Activated CD8-positive, alpha-beta T cell treated with anti-CD3 and anti-CD28 coated beads for 36 hours (primary cell): ENCODE results near the gene EIF3L. TPM values are rescaled to one million over a fixed set of nuclear protein-coding genes. Genes with fewer than 3 reads are reported as not detected.

Experiments used
- ATAC-seq: fragments of 200-7000 bp; cut with Tn5 transposase; one replicate; pipeline ENCODE4 v1.10.0; 2021; ENCODE audit warnings: mild to moderate bottlenecking, moderate library complexity
- CTCF ChIA-PET: fragments of 350-600 bp; sonication (Branson Sonifier 250); formaldehyde crosslinking; loops from one replicate; lab custom pipeline; 2021; ENCODE audit warnings: antibody characterized with exemption; lab: Charles Lee
- POLR2A ChIA-PET: fragments of 350-600 bp; sonication (Branson Sonifier 250); formaldehyde crosslinking; loops from one replicate; lab custom pipeline; 2021; ENCODE audit warnings: antibody characterized with exemption; lab: Charles Lee
- DNase-seq: peaks from one replicate; pipeline ENCODE4 v3.0.0-alpha.2; 2020
- H3K27ac Mint-ChIP-seq: one replicate; pipeline ENCODE4 v1.8.0; 2021; ENCODE audit warnings: mild to moderate bottlenecking, mixed read lengths
- H3K27me3 Mint-ChIP-seq: one replicate; pipeline ENCODE4 v1.8.0; 2021; ENCODE audit warnings: mixed read lengths
- H3K36me3 Mint-ChIP-seq: one replicate; pipeline ENCODE4 v1.8.0; 2021; ENCODE audit warnings: low read depth, mixed read lengths
- H3K4me1 Mint-ChIP-seq: one replicate; pipeline ENCODE4 v1.8.0; 2021; ENCODE audit warnings: low read depth, mixed read lengths
- H3K4me3 Mint-ChIP-seq: one replicate; pipeline ENCODE4 v1.8.0; 2021; ENCODE audit warnings: mild to moderate bottlenecking, moderate library complexity, mixed read lengths
- H3K9me3 Mint-ChIP-seq: one replicate; pipeline ENCODE4 v1.8.0; 2021; ENCODE audit warnings: mixed read lengths
- intact Hi-C: fragments of 100-400 bp; cut with micrococcal nuclease; formaldehyde crosslinking; loops from one replicate; pipeline ENCODE4 v1.10.0; 2022
- total RNA-seq, 2 experiments: library from RNA; stranded (reverse); gene quantifications; one replicate each; pipeline ENCODE4 v1.2.3, GENCODE V29; 2021
- TF ChIP-seq, protein P1 (sequence below): fragments of 200-600 bp; IDR thresholded peaks from one replicate; pipeline ENCODE4 v1.8.0; 2022; ENCODE audit warnings: antibody characterized with exemption, mild to moderate bottlenecking

EIF3L gene
- total RNA-seq, 2 experiments from 2014 or later = 687 to 694 TPM

DNA sequence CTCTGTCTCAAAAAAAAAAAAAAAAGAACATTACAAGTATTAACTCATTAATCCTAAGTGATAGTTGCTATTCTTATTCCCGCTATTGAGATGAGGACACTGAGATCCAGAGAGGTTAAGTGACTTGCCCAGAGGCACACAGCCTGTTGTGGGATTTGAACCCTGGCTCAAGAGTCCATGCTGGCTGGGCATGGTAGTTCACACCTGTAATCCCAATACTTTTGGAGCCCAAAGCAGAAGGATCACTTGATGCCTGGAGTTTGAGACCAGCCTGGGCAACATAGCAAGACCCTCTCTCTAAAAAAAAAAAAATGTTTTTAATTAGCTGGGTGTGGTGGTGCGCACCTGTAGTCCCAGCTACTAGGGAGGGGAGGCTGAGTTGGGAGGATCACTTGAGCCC, 37.4 kb upstream of the EIF3L start:
- intact Hi-C loops = no loop called here
- CTCF ChIA-PET = no interaction called here

DNA sequence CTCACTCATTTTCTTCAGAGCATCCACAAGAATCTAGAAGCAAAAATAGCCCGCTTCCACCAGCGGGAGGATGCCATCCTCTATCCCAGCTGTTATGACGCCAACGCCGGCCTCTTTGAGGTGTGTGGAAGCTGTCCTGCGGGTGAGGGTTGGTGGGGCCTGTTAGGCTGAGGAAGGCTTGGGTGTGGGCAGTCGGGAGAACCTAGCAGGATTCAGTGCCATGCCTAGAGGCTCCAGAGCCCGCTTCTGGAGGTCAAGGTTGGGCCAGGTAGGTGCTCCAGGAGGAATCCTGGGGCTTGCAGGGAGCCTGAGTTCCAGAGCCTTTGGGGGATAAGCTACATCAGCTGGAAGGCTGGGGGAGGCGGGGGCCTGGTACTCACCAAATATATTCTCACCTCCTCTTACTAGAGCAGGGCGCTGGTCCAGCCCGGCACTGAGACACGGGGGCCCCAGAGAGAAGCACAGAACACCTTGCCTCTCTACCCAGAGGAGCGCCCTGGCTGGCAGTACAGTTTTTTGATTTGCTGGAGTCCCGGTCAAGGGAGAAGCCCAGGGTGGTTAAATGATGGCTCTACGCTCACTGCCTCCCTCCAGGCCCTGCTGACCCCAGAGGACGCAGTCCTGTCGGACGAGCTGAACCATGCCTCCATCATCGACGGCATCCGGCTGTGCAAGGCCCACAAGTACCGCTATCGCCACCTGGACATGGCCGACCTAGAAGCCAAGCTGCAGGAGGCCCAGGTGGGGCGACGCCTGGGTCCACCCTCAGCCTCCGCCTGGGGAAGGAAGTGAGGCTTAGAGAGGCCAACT, 36.1 kb upstream of the EIF3L start:
- Mint-ChIP-seq H3K4me1 (peaks cover 9% of the 10 kb centered on the region), H3K4me3 (no peak overlapping the region), H3K27me3 (peaks cover 18% of the 10 kb centered on the region), H3K27ac (no peak overlapping the region), H3K9me3 (no peaks in the 10 kb centered on the region), H3K36me3 (peaks cover 2% of the 10 kb centered on the region)
- intact Hi-C loops = no loop called here
- ChIA-PET CTCF (interaction anchor here (1.9 kb wide), 1 partner anchor 141 kb away, joined by 4 read pairs; no protein-coding TSS in a partner anchor), POLR2A (no interaction called here)
- ATAC-seq (no peak), DNase-seq (no peak)
- TF ChIP-seq, protein P1, sequence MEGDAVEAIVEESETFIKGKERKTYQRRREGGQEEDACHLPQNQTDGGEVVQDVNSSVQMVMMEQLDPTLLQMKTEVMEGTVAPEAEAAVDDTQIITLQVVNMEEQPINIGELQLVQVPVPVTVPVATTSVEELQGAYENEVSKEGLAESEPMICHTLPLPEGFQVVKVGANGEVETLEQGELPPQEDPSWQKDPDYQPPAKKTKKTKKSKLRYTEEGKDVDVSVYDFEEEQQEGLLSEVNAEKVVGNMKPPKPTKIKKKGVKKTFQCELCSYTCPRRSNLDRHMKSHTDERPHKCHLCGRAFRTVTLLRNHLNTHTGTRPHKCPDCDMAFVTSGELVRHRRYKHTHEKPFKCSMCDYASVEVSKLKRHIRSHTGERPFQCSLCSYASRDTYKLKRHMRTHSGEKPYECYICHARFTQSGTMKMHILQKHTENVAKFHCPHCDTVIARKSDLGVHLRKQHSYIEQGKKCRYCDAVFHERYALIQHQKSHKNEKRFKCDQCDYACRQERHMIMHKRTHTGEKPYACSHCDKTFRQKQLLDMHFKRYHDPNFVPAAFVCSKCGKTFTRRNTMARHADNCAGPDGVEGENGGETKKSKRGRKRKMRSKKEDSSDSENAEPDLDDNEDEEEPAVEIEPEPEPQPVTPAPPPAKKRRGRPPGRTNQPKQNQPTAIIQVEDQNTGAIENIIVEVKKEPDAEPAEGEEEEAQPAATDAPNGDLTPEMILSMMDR = no peak

More for the DNA sequence above, 37.4 kb upstream of the EIF3L start:
- DNase-seq = no peak
- Mint-ChIP-seq H3K9me3 (no peaks in the 10 kb centered on the region), H3K36me3 (peaks cover 2% of the 10 kb centered on the region), H3K27ac (no peak overlapping the region), H3K4me3 (no peak overlapping the region), H3K27me3 (peaks cover 23% of the 10 kb centered on the region), H3K4me1 (peaks cover 11% of the 10 kb centered on the region)
- TF ChIP-seq, protein P1 = no peak
- ATAC-seq = no peak
- POLR2A ChIA-PET = no interaction called here

DNA sequence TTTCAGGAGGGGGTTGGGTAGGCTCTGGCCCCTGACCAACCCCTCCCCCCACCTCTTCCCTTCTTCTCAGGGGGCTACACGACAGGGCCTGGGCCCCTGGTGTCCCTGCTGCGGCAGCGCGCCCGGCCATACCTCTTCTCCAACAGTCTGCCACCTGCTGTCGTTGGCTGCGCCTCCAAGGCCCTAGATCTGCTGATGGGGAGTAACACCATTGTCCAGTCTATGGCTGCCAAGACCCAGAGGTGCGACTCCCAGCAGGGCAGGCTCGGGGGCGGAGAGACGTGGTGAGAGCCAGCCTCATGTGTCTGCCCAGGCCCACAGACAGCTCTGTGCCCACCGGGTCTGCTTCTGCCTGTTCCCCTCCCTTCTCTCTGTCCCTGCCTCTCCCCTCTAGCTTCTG, 33.6 kb upstream of the EIF3L start:
- Mint-ChIP-seq H3K27me3 (peaks cover 20% of the 10 kb centered on the region), H3K9me3 (no peaks in the 10 kb centered on the region), H3K27ac (no peak overlapping the region), H3K36me3 (peaks cover 2% of the 10 kb centered on the region), H3K4me1 (peaks cover 10% of the 10 kb centered on the region), H3K4me3 (no peak overlapping the region)
- intact Hi-C loops = loop anchor here (5.0 kb wide), 2 partner anchors 47 to 117 kb away; no protein-coding TSS in a partner anchor
- ChIA-PET CTCF (interaction anchor here (0.8 to 5.2 kb wide), 6 partner anchors 8 to 179 kb away, joined by 3 to 89 read pairs (median 4); partner anchors contain the start of gene GCAT), POLR2A (interaction anchor here (0.7 kb wide), 1 partner anchor 13 kb away, joined by 3 read pairs; no protein-coding TSS in a partner anchor)
- DNase-seq = no peak
- ATAC-seq = no peak
- TF ChIP-seq, protein P1 = no peak

DNA sequence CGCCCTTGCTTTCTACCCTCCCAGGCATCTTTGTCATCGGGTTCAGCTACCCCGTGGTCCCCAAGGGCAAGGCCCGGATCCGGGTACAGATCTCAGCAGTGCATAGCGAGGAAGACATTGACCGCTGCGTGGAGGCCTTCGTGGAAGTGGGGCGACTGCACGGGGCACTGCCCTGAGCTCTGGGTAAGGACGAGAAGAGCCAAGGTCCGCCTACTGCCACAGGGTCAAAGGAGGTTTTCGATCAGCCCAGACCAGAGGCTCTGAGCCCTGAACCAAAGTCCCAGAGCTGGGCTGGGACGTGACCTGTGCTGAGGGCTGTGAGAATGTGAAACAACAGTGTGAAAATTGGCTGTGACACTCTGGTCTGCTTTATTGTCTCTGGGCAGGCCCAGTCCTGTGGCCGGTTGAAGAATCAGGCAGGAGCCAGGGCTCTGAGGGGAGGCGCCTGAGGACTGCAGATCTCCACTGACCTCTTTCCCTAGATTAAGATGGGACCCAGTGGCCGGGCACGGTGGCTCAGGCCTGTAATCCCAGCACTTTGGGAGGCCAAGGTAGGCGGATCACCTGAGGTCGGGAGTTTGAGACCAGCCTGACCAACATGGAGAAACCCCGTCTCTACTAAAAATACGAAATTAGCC, 32.6 kb upstream of the EIF3L start:
- ATAC-seq = no peak
- TF ChIP-seq, protein P1 = no peak
- intact Hi-C loops = loop anchor here (5.0 kb wide), 2 partner anchors 46 to 116 kb away; no protein-coding TSS in a partner anchor
- CTCF ChIA-PET = interaction anchor here (0.7 to 5.2 kb wide), 29 partner anchors 9 to 180 kb away, joined by 3 to 89 read pairs (median 4); partner anchors contain the start of genes GCAT, MICALL1 and POLR2F
- peaks cover 20% of the 10 kb centered on the region for H3K27me3 Mint-ChIP-seq
- H3K4me1 Mint-ChIP-seq = peaks cover 10% of the 10 kb centered on the region
- POLR2A ChIA-PET = interaction anchor here (0.7 kb wide), 2 partner anchors 12 to 148 kb away, joined by 3 read pairs; no protein-coding TSS in a partner anchor
- H3K36me3 Mint-ChIP-seq = peaks cover 2% of the 10 kb centered on the region
- no peak for DNase-seq
- H3K9me3 Mint-ChIP-seq = no peaks in the 10 kb centered on the region
- no peak overlapping the region for H3K4me3 Mint-ChIP-seq
- H3K27ac Mint-ChIP-seq = no peak overlapping the region
